Endothelial cell of umbilical vein (primary cell): ENCODE measurements around the gene NCL. TPM values are rescaled to one million over a fixed set of nuclear protein-coding genes. Genes with fewer than 3 reads are reported as not detected.

ENCODE experiments used
- BruUV-seq: library from RNA; stranded (reverse); fragments of 400-500 nt; replicated peaks from 2 replicates; lab custom pipeline; 2021; lab: Mats Ljungman, UMichigan
- CTCF ChIA-PET: fragments of 300-600, 350-600 bp; sonication (Branson Sonifier 250); formaldehyde crosslinking; loops from one replicate; lab custom pipeline; 2021; ENCODE audit warnings: antibody characterized with exemption, inconsistent platforms; lab: Charles Lee
- POLR2A ChIA-PET: fragments of 300-600, 350-600 bp; sonication (Branson Sonifier 250); formaldehyde crosslinking; loops from one replicate; lab custom pipeline; 2021; ENCODE audit warnings: antibody characterized with exemption, inconsistent platforms; lab: Charles Lee
- DNase-seq: peaks from one replicate; pipeline ENCODE4 v3.0.0-alpha.2; 2011; ENCODE audit warnings: low read depth, low spot score
- FAIRE-seq: peaks from 2 replicates; lab custom pipeline; 2011; peaks lifted over from hg19 to GRCh38; lab: Jason Lieb, UNC
- H2AFZ ChIP-seq: 2 replicates; pipeline ENCODE4 v1.6.0; 2012; ENCODE audit warnings: low read depth, low read length, control low read depth, inconsistent platforms
- H3K27ac ChIP-seq: 2 replicates; pipeline ENCODE4 v1.5.1; 2011; ENCODE audit warnings: low read depth, mild to moderate bottlenecking, control low read depth, low read length, moderate library complexity; ENCODE audit not compliant: insufficient read depth
- H3K27me3 ChIP-seq, 2 experiments: 2 replicates each; pipeline versions ENCODE4 v1.6.0 to v1.6.1; 2011; ENCODE audit warnings: low read length in 2 of 2, mixed read lengths in 1 of 2; ENCODE audit not compliant: control insufficient read depth in 2 of 2, insufficient read depth in 2 of 2
- H3K36me3 ChIP-seq, 2 experiments: 2 replicates in 1 of 2; 3 replicates in 1 of 2; pipeline ENCODE4 v1.5.1; 2011; ENCODE audit warnings: low read length in 2 of 2, mild to moderate bottlenecking in 1 of 2, moderate library complexity in 1 of 2; ENCODE audit not compliant: control insufficient read depth in 2 of 2, insufficient read depth in 2 of 2; ENCODE audit errors: extremely low read depth in 1 of 2
- H3K4me1 ChIP-seq: 3 replicates; pipeline ENCODE4 v1.5.1; 2011; ENCODE audit warnings: mild to moderate bottlenecking, low read length; ENCODE audit not compliant: control insufficient read depth, insufficient read depth; ENCODE audit errors: extremely low read depth
- H3K4me2 ChIP-seq: 2 replicates; pipeline ENCODE4 v1.6.1; 2011; ENCODE audit warnings: low read length, control low read depth, mixed read lengths; ENCODE audit not compliant: insufficient read depth
- H3K4me3 ChIP-seq, 3 experiments: fragments of 200-600 bp in 1 of 3; sonication (generic), shearing (Covaris generic) in 1 of 3; replicated peaks in 1 of 3; 2 replicates each; pipeline ENCODE4 v1.5.1; 2011 to 2016; ENCODE audit warnings: control low read depth in 3 of 3, low read length in 3 of 3, mild to moderate bottlenecking in 2 of 3, inconsistent platforms in 1 of 3, low read depth in 1 of 3, moderate library complexity in 1 of 3; ENCODE audit not compliant: insufficient read depth in 1 of 3
- H3K79me2 ChIP-seq: 2 replicates; pipeline ENCODE4 v1.6.0; 2012; ENCODE audit warnings: low read length, inconsistent platforms; ENCODE audit not compliant: control insufficient read depth, insufficient read depth
- H3K9ac ChIP-seq: replicated peaks from 2 replicates; pipeline ENCODE3; 2011; ENCODE audit warnings: low read length, control low read depth; ENCODE audit not compliant: insufficient read depth; ENCODE audit errors: extremely low read depth
- H3K9me1 ChIP-seq: replicated peaks from 3 replicates; pipeline ENCODE4 v1.6.0; 2011; ENCODE audit warnings: mild to moderate bottlenecking, low read length; ENCODE audit not compliant: control insufficient read depth, insufficient read depth; ENCODE audit errors: extremely low read depth
- H3K9me3 ChIP-seq: replicated peaks from 2 replicates; pipeline ENCODE4 v1.5.1; 2012; ENCODE audit warnings: low read length, inconsistent platforms; ENCODE audit not compliant: control insufficient read depth, insufficient read depth
- H4K20me1 ChIP-seq: replicated peaks from 2 replicates; pipeline ENCODE3; 2011; ENCODE audit warnings: mild to moderate bottlenecking, low read length; ENCODE audit not compliant: control insufficient read depth, insufficient read depth; ENCODE audit errors: extremely low read depth
- CTCF ChIP-seq, 2 donors: IDR thresholded peaks; 1 replicate in 1 of 2; 2 replicates in 1 of 2; pipeline ENCODE4 v1.5.1; 2011; ENCODE audit warnings: low read length in 2 of 2, mild to moderate bottlenecking in 2 of 2, moderate library complexity in 2 of 2, control low read depth in 1 of 2, inconsistent platforms in 1 of 2, low read depth in 1 of 2; ENCODE audit not compliant: insufficient read depth in 1 of 2; ENCODE audit errors: extremely low read depth in 1 of 2
- EZH2 ChIP-seq: IDR thresholded peaks from 2 replicates; pipeline ENCODE4 v1.6.1; 2012; ENCODE audit warnings: borderline replicate concordance, low read depth, mild to moderate bottlenecking, moderate library complexity, low read length, inconsistent platforms; ENCODE audit not compliant: severe bottlenecking
- FOS ChIP-seq: IDR thresholded peaks from 2 replicates; pipeline ENCODE4 v1.6.1; 2011; ENCODE audit warnings: mild to moderate bottlenecking, low read length, moderate library complexity, borderline replicate concordance; ENCODE audit not compliant: insufficient read depth
- GATA2 ChIP-seq: IDR thresholded peaks from 2 replicates; pipeline ENCODE4 v1.7.0; 2011; ENCODE audit warnings: low read depth, mild to moderate bottlenecking, moderate library complexity, mixed read lengths, low read length; ENCODE audit not compliant: insufficient read length, insufficient read depth
- JUN ChIP-seq: IDR thresholded peaks from 2 replicates; pipeline ENCODE4 v1.6.1; 2011; ENCODE audit warnings: borderline replicate concordance, low read depth; ENCODE audit not compliant: insufficient read length, insufficient read depth
- MAX ChIP-seq: IDR thresholded peaks from 2 replicates; pipeline ENCODE4 v1.6.1; 2011; ENCODE audit not compliant: insufficient read depth, insufficient read length
- MYC ChIP-seq: IDR thresholded peaks from one replicate; pipeline ENCODE4 v1.6.1; 2011; ENCODE audit warnings: mild to moderate bottlenecking, low read depth, low read length
- POLR2A ChIP-seq: IDR thresholded peaks from 2 replicates; pipeline ENCODE4 v1.6.1; 2012; ENCODE audit warnings: low read depth, mild to moderate bottlenecking, control low read depth, low read length
- POLR2AphosphoS5 ChIP-seq: IDR thresholded peaks from 2 replicates; pipeline ENCODE4 v1.6.1; 2012; ENCODE audit warnings: low read depth, mild to moderate bottlenecking, control low read depth, low read length, moderate library complexity; ENCODE audit not compliant: insufficient read depth
- dilution Hi-C: fragments of 300-500 bp; cut with MboI; formaldehyde crosslinking; loops from one replicate; pipeline ENCODE4 v1.15.0; 2019; ENCODE audit warnings: low sequenced_read_pairs; ENCODE audit not compliant: extremely low pct_ligation_motif_present
- intact Hi-C: fragments of 100-400 bp; cut with micrococcal nuclease; formaldehyde crosslinking; loops from one replicate; pipeline ENCODE4 v1.10.0; 2022
- polyA plus RNA-seq, 4 experiments: library from polyadenylated mRNA; depleted of rRNA in 3 of 4; stranded (reverse) in 3 of 4; unstranded in 1 of 4; fragments of >200 nt; gene quantifications; 2 replicates each; pipeline versions ENCODE4 v1.2.1 to v1.2.3, GENCODE V29; 2011 to 2012; ENCODE audit warnings: missing spikeins in 1 of 4
- total RNA-seq: library from RNA; stranded (reverse); gene quantifications from 2 replicates; pipeline ENCODE4 v1.2.3, GENCODE V29; 2021

The NCL gene
- total and polyA plus RNA-seq, 2 donors (not counting 3 experiments of a cell fraction or from before 2014, with no cell fraction given) = 35.3 to 708 TPM

GRCh38 chr2:231413456-231413855, 50.8 kb downstream of the NCL start:
- no peak for FAIRE-seq
- Histone ChIP-seq H3K9ac (no peak overlapping the region), H3K9me3 (no peaks in the 10 kb centered on the region), H3K36me3 (no peaks in the 10 kb centered on the region), H2AFZ (no peak overlapping the region), H3K4me1 (peaks cover 3% of the 10 kb centered on the region), H3K9me1 (no peaks in the 10 kb centered on the region), H3K27ac (no peak overlapping the region), H3K27me3 (no peaks in the 10 kb centered on the region), H3K79me2 (no peaks in the 10 kb centered on the region), H4K20me1 (no peaks in the 10 kb centered on the region), H3K4me3 (no peak overlapping the region), H3K4me2 (no peak overlapping the region)
- no TSS peak for BruUV-seq
- intact Hi-C loops (no loop called here), dilution Hi-C loops (no loop called here)
- TF ChIP-seq MYC (no peak), GATA2 (no peak), CTCF (IDR thresholded peaks at IDR 0.05; ENCODE audit: extremely low read depth in 1 of 2, insufficient read depth in 1 of 2, low read depth in 1 of 2, low read length in 2 of 2) (no peak), MAX (no peak), JUN (no peak), POLR2A (no peak), FOS (no peak), POLR2AphosphoS5 (no peak), EZH2 (no peak)
- ChIA-PET POLR2A (interaction anchor here (1.5 kb wide), 1 partner anchor 50 kb away, joined by 3 read pairs; no protein-coding TSS in a partner anchor), CTCF (interaction anchor here (0.6 to 5.4 kb wide), 13 partner anchors 10 to 315 kb away, joined by 3 to 70 read pairs (median 4); partner anchors contain the start of gene ARMC9)
- no peak for DNase-seq
